Mucosa of descending colon (tissue), 3 donors: Measurements from ENCODE around the gene TLR10. TPM values are rescaled to one million over a fixed set of nuclear protein-coding genes. Genes with fewer than 3 reads are reported as not detected.

ENCODE experiments used
- ATAC-seq: fragments of 200-7000 bp; cut with Tn5 transposase; one replicate; pipeline ENCODE4 v1.9.1; 2020; ENCODE audit warnings: mild to moderate bottlenecking, moderate library complexity
- DNase-seq, 3 donors: peaks; one replicate each; pipeline ENCODE4 v3.0.0-alpha.2; 2020
- H3K36me3 ChIP-seq: fragments of 200-600 bp; one replicate; pipeline ENCODE4 v1.8.0; 2021; ENCODE audit warnings: low read depth, mild to moderate bottlenecking
- H3K4me1 ChIP-seq: fragments of 200-600 bp; one replicate; pipeline ENCODE4 v1.8.0; 2021; ENCODE audit warnings: low read depth, mild to moderate bottlenecking
- H3K4me3 ChIP-seq: fragments of 200-600 bp; one replicate; pipeline ENCODE4 v1.8.0; 2021; ENCODE audit warnings: mild to moderate bottlenecking
- H3K9me3 ChIP-seq: fragments of 200-600 bp; one replicate; pipeline ENCODE4 v1.8.0; 2021; ENCODE audit warnings: mild to moderate bottlenecking
- intact Hi-C, 2 donors: fragments of 100-400 bp; cut with DNase I in 1 of 2; cut with micrococcal nuclease in 1 of 2; formaldehyde crosslinking; loops; one replicate each; pipeline versions ENCODE4 v1.11.0 to v1.11.1; 2022; cut with DNase I, micrococcal nuclease
- total RNA-seq, 3 donors: library from RNA; stranded (reverse); fragmentation: NEBNext Ultra II Directional in 2 of 3; extraction: Animal tissue kit (Norgen Biotek cat#: 25700) in 2 of 3; gene quantifications; one replicate each; pipeline versions ENCODE4 v1.2.1 to v1.2.4, GENCODE V29; 2021 to 2023
- TF ChIP-seq, protein P1 (sequence below): fragments of 200-600 bp; IDR thresholded peaks from one replicate; pipeline ENCODE4 v1.8.0; 2022; ENCODE audit warnings: antibody characterized with exemption, mild to moderate bottlenecking
- donor health status: DM: no; HTN: no; CAD: no; lungs with moderate emphysema.
- donor health status: DM: no; HTN: no; CAD: no.
- donor health status: DM: no; HTN: yes; CAD: no.

Gene TLR10
- total RNA-seq, 3 donors from 2014 or later, result 0.17 to 0.46 (median 0.25) TPM

DNA sequence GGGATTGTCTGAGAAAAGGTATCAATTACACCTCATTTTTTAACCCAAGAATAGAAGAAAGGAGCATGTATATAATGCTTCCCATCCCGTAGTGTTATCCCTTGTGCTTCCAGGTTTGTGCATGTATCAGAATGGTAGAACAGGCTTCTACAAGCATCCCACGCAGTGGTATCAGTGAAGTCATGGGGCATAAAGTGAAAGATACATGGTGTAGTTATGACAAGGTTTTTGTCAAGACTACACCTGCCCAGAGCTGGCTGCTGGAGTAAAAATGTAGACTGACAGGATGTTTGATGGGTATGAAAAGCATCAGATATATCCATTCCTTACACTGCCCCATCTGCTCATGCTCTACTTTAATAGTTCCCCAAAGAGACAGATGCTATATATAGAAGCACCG is 12.3 kb upstream of the TLR10 start:
- H3K36me3 ChIP-seq, result no peaks in the 10 kb centered on the region
- TF ChIP-seq, protein P1, sequence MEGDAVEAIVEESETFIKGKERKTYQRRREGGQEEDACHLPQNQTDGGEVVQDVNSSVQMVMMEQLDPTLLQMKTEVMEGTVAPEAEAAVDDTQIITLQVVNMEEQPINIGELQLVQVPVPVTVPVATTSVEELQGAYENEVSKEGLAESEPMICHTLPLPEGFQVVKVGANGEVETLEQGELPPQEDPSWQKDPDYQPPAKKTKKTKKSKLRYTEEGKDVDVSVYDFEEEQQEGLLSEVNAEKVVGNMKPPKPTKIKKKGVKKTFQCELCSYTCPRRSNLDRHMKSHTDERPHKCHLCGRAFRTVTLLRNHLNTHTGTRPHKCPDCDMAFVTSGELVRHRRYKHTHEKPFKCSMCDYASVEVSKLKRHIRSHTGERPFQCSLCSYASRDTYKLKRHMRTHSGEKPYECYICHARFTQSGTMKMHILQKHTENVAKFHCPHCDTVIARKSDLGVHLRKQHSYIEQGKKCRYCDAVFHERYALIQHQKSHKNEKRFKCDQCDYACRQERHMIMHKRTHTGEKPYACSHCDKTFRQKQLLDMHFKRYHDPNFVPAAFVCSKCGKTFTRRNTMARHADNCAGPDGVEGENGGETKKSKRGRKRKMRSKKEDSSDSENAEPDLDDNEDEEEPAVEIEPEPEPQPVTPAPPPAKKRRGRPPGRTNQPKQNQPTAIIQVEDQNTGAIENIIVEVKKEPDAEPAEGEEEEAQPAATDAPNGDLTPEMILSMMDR, result no peak
- intact Hi-C loops, result no loop called here
- H3K4me3 ChIP-seq, result no peak overlapping the region
- ATAC-seq, result no peak
- H3K4me1 ChIP-seq, result no peaks in the 10 kb centered on the region
- DNase-seq, result no peak
- no peaks in the 10 kb centered on the region for H3K9me3 ChIP-seq

DNA sequence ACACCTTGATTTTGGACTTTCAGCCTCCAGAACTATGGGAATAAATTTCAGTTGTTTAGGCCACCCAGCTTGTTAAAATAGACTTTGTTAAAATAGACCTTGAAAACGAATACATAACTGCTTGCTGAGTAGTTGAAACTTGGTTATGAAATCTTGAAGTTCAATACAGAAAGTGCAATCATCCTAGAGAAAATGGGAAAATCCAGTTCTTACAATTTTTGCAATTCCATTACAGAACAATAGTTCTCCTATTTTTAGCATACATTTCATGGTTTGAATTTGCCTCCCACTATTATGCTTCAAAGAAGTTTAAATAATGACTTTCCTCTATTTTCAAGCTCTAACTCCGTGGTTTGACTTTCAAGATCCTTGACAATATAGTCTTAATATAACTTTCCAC is 11.3 kb upstream of the TLR10 start:
- no peaks in the 10 kb centered on the region for H3K4me1 ChIP-seq
- no peak overlapping the region for H3K4me3 ChIP-seq
- no peak for DNase-seq
- no peak for ATAC-seq
- TF ChIP-seq, protein P1, result no peak
- intact Hi-C loops, result no loop called here
- no peaks in the 10 kb centered on the region for H3K36me3 ChIP-seq
- no peaks in the 10 kb centered on the region for H3K9me3 ChIP-seq

DNA sequence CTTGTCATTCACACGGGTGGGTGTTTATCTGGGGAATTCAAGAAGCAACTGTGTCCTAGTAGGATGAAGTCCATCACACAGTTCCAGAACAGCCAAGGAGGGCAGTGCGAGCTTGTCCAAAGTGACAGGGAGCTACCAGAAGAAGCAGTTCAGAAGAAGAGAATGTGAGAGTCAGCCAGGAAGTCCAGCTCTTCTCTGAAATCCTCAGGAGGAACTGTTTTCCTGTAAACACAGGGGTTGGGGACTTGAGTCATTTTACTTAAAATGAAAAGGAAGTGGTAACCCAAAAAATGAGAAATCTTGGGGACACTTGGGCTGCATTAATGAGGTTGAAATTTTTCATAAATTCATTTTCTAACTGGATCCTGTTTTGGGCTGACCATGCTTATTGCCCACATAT is 8.2 kb upstream of the TLR10 start:
- DNase-seq (no peak), ATAC-seq (no peak)
- intact Hi-C loops, result no loop called here
- H3K36me3 ChIP-seq, result no peaks in the 10 kb centered on the region
- TF ChIP-seq, protein P1, result no peak
- H3K9me3 ChIP-seq, result no peaks in the 10 kb centered on the region
- H3K4me1 ChIP-seq, result no peaks in the 10 kb centered on the region
- no peak overlapping the region for H3K4me3 ChIP-seq

DNA sequence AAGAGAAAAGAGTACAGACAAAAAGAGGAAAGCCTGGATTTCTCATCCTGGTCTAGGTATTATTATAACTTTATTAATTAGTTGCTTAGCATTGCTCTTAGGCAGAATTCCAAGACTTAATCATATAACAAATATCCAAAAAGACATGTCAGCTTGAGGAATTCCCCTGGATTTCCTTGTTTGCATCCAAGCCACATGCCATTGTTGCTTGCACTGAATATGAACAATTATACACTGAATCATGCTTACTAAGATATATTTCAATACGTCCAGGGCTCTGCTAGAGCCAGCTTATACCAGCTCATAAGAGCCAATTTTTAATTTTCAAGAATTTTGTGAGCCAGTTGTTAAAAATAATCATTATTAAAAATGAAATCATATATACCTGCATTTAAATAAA is 5.5 kb upstream of the TLR10 start:
- Histone ChIP-seq H3K4me3 (no peak overlapping the region), H3K9me3 (no peaks in the 10 kb centered on the region), H3K4me1 (no peaks in the 10 kb centered on the region), H3K36me3 (no peaks in the 10 kb centered on the region)
- DNase-seq, result no peak
- TF ChIP-seq, protein P1, result no peak
- intact Hi-C loops, result no loop called here
- no peak for ATAC-seq

DNA sequence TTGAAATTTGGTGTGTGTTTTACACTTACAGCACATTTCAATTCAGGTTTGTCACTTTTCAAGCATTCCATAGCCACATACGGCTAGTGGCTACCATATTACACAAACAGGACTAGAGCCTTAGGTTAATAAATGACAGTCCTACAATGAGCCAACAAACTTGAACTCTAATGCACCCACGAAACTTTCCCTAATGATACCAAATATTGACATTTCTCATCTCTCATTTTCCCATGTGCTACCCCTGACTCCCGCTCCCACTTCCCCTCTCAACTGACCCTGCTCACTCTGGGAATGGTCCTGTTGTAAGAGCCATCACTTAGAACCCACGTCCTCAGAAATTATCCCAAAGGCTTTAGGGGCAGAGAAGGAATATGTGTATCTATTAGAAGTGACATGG is 4.9 kb upstream of the TLR10 start:
- Histone ChIP-seq H3K9me3 (no peaks in the 10 kb centered on the region), H3K4me3 (no peak overlapping the region), H3K4me1 (no peaks in the 10 kb centered on the region), H3K36me3 (no peaks in the 10 kb centered on the region)
- DNase-seq (no peak), ATAC-seq (no peak)
- intact Hi-C loops, result no loop called here
- TF ChIP-seq, protein P1, result no peak

DNA sequence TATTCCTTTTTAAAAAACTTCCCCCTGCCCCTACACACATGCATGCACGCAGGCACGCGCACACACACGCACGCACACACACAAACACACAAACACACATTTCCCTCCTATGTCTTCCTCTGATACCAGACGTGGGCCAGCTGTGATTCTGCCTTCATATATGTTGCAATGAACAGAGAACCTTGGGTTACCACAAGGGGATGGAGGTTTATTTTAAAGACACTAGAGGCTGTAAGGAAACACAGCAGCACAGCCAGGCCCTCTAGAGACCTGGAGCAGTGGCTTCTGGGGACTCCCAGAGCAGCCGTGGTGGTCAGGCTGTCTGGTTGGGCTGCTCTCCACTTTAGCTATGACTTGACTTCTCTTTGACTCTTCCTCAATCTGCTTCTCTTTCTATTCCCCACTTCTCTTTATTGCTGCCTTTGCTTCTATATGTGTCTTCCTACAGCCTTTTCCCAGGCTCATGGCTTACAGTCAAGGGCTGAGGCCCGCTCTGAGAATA is 3.2 kb upstream of the TLR10 start:
- no peak overlapping the region for H3K4me3 ChIP-seq
- intact Hi-C loops, result no loop called here
- H3K4me1 ChIP-seq, result no peaks in the 10 kb centered on the region
- TF ChIP-seq, protein P1, result no peak
- no peaks in the 10 kb centered on the region for H3K9me3 ChIP-seq
- H3K36me3 ChIP-seq, result no peaks in the 10 kb centered on the region
- no peak for DNase-seq
- peak; percentile 56 for ATAC-seq
